Measurements from ENCODE around the gene HEXIM2.

DNA sequence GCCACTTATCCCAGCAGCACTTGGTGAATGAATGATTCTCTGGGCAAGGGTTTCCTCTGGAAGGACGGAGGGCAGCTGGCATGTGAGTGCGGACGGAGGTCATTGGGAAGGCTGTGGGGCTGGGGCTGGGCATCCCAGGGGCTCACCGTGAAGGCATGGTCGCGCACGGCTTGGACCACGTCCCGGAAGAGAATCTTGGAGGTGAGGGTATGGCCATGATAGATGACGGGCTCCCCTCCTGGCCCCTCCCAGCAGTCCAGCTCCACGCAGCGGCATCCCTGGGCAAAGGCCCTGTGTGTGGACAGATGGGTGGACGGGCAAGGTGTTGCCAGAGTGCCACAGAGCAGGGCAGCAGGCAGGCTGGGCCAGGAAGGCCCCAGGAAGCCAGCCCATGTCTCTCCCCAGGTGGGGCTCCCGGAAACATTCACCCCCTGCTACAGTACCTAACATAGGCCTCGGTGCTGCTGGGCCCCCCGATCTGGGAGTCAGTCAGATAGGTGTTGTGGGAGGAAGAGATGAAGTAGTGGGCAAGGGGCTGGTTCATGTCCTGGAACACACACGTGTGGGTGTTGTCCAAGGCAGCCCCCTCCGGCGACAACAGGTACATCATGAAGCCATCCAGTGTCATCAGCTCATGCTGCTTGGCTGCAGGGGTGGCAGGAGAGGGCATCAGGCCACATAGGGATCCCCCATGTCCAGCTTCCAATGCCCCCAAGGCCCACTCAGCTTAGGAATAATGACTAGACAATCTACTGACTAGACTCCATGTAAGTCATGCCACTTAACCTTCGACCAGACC is 43.6 kb upstream of the HEXIM2 start:
- TF ChIP-seq GATA2 (IDR thresholded peaks at IDR 0.05; ENCODE audit: low read depth, low read length) (no peak), GATA3 (IDR thresholded peaks at IDR 0.05; ENCODE audit: low read depth, low read length) (no peak)

Data from SH-SY5Y (cell line).